BJ (cell line): ENCODE data around the gene KIF2A. TPM values are rescaled to one million over a fixed set of nuclear protein-coding genes. Genes with fewer than 3 reads are reported as not detected.

ENCODE experiments used
- CTCF ChIA-PET: fragments of 350-600 bp; formaldehyde crosslinking; extraction: SDS; loops from one replicate; lab custom pipeline; 2021; ENCODE audit warnings: antibody characterized with exemption, inconsistent platforms; lab: Yijun Ruan, JAX
- POLR2A ChIA-PET: fragments of 300-600 bp; sonication (Branson Sonifier 250); formaldehyde crosslinking; extraction: SDS; loops from one replicate; lab custom pipeline; 2021; ENCODE audit warnings: antibody characterized with exemption; lab: Charles Lee
- DNase-seq: peaks from one replicate; pipeline ENCODE4 v3.0.0-alpha.2; 2011; ENCODE audit warnings: low read depth
- H3K27me3 ChIP-seq: 2 replicates; pipeline ENCODE4 v1.6.0; 2011; ENCODE audit warnings: low read length; ENCODE audit not compliant: control insufficient read depth, insufficient read depth
- H3K36me3 ChIP-seq: 2 replicates; pipeline ENCODE4 v1.5.1; 2011; ENCODE audit warnings: low read length; ENCODE audit not compliant: control insufficient read depth, insufficient read depth
- H3K4me3 ChIP-seq: 2 replicates; pipeline ENCODE4 v1.5.1; 2011; ENCODE audit warnings: low read depth, mild to moderate bottlenecking, control low read depth, low read length
- CTCF ChIP-seq: IDR thresholded peaks from 2 replicates; pipeline ENCODE4 v1.5.1; 2011; ENCODE audit warnings: low read depth, mild to moderate bottlenecking, control low read depth, inconsistent platforms, low read length, moderate library complexity; ENCODE audit not compliant: insufficient read depth
- polyA plus RNA-seq: library from polyadenylated mRNA; depleted of rRNA; stranded (reverse); fragments of >200 nt; gene quantifications from 2 replicates; pipeline ENCODE4 v1.2.3, GENCODE V29; 2011

The KIF2A gene
- polyA plus RNA-seq, 1 experiment = 11.6 TPM

- H3K36me3 ChIP-seq = no peaks in the 10 kb centered on the region
- ChIA-PET CTCF (no interaction called here), POLR2A (no interaction called here)
- TF ChIP-seq CTCF = no peak
- H3K4me3 ChIP-seq = no peak overlapping the region
- H3K27me3 ChIP-seq = no peaks in the 10 kb centered on the region
- no peak for DNase-seq
Measured at GRCh38 chr5:62308439-62308838, 2.4 kb downstream of the KIF2A start.

DNA sequence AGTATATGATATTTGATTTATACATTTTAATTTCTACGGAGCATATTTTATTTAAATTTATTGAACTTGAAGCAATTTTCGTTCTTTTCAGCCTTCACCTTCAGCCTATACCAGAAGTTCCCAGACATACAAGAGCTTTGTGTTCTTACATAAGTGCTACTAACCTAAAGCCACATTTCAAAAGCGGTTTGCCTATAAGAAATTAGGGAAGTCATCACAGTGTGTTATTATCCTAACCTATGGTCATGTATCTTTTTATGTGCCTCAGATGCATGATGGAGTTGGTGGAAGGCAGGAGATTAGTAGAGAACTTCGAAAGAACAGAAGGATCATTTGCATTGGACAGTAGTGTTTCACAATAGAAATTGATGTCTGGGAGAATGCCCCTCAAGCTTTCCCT lies 3.1 kb downstream of the KIF2A start:
- POLR2A ChIA-PET = no interaction called here
- TF ChIP-seq CTCF = no peak

DNA sequence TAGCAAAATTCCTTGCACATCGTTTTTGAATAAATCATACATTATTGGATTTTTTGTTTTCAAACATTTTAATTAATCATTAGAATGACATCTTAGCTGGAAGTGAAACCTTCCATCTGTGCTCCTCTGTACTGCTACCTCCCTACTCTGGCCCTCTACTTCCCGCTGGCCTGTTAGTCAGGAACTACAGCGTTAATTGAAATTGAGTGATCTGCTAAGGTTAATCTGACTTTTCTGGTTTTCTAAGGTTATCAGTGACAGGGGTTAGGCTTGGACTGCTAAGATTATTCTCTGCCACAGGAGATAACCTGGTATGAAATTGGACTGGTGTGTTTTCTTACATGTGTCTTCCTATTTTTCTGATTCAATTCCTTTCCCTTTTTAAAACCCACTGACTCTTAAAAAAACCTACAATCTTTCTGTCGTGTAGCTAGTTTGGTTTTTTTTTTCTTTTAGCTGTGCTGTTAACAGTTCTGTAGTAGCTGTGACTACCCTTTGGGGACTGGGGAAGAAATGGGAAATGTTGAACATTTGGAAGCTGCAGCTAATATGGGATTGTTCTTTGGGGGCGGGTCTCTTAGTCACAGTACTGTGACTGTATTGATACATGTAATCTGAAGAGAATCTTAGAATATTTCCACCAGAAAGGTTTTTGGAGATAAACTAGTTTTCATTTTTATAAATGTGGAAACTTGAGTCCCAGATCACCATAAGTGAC lies 4.6 kb downstream of the KIF2A start:
- TF ChIP-seq CTCF = no peak
- DNase-seq = no peak
- H3K27me3 ChIP-seq = no peaks in the 10 kb centered on the region
- ChIA-PET POLR2A (no interaction called here), CTCF (interaction anchor here (1.0 to 1.3 kb wide), 2 partner anchors 13 to 42 kb away, joined by 3 to 6 read pairs; no protein-coding TSS in a partner anchor)
- H3K36me3 ChIP-seq = no peaks in the 10 kb centered on the region
- no peak overlapping the region for H3K4me3 ChIP-seq

More for the DNA sequence above, 3.1 kb downstream of the KIF2A start:
- Histone ChIP-seq H3K27me3 (no peaks in the 10 kb centered on the region), H3K36me3 (no peaks in the 10 kb centered on the region), H3K4me3 (no peak overlapping the region)
- CTCF ChIA-PET = interaction anchor here (1.2 kb wide), 1 partner anchor 20 kb away, joined by 3 read pairs; no protein-coding TSS in a partner anchor
- no peak for DNase-seq

DNA sequence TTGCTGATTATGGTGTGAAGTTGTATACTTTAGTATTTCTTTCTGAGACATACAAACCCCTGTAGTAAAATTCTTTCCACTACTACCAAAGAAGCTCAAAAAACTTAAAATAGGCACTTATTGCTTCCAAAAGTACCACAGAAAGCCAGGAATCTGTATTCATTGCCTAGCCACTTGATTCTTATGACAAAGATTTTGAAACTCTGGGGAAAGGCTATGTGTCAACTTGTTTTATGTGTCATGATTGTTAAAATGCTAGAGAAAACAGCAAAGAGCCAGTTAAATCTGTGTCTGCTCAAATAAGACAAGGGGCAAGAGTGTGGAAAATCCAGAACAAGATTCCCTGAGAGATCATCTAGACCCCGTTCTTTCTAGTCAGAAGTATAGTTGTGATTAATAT lies 6.0 kb downstream of the KIF2A start:
- Histone ChIP-seq H3K27me3 (no peaks in the 10 kb centered on the region), H3K4me3 (no peak overlapping the region), H3K36me3 (no peaks in the 10 kb centered on the region)
- CTCF ChIA-PET = interaction anchor here (0.8 kb wide), 1 partner anchor 33 kb away, joined by 3 read pairs; no protein-coding TSS in a partner anchor
- DNase-seq = no peak
- no peak for TF ChIP-seq CTCF
- POLR2A ChIA-PET = no interaction called here

GRCh38 chr5:62312674-62313073 lies 6.7 kb downstream of the KIF2A start:
- TF ChIP-seq CTCF = no peak
- H3K36me3 ChIP-seq = no peaks in the 10 kb centered on the region
- no peak for DNase-seq
- H3K27me3 ChIP-seq = no peaks in the 10 kb centered on the region
- no peak overlapping the region for H3K4me3 ChIP-seq
- CTCF ChIA-PET = no interaction called here
- POLR2A ChIA-PET = no interaction called here
